WTC11 (cell line): ENCODE results near the gene FGF18. TPM values are rescaled to one million over a fixed set of nuclear protein-coding genes. Genes with fewer than 3 reads are reported as not detected.

Experiments used
- ARID4B ChIP-seq: sonication (generic); formaldehyde crosslinking; IDR thresholded peaks from 2 replicates; pipeline ENCODE4 v1.8.0; 2023; ENCODE audit warnings: missing genetic modification reagents, mild to moderate bottlenecking, borderline replicate concordance
- ATF3 ChIP-seq: sonication (generic); formaldehyde crosslinking; conservative IDR thresholded peaks from 2 replicates; pipeline ENCODE4 v1.8.1; 2022; ENCODE audit warnings: mild to moderate bottlenecking, missing genetic modification reagents
- ETV6 ChIP-seq: sonication (generic); formaldehyde crosslinking; IDR thresholded peaks from 2 replicates; pipeline ENCODE4 v1.8.1; 2022; ENCODE audit warnings: mild to moderate bottlenecking, missing genetic modification reagents
- FOXP1 ChIP-seq: sonication (generic); formaldehyde crosslinking; IDR thresholded peaks from 2 replicates; pipeline ENCODE4 v1.8.0; 2022; ENCODE audit warnings: missing genetic modification reagents, mild to moderate bottlenecking, moderate library complexity, borderline replicate concordance
- GRHL2 ChIP-seq: fragments of 250-450 bp; sonication (Bioruptor Pico); IDR thresholded peaks from 2 replicates; pipeline ENCODE4 v1.8.0; 2022; ENCODE audit warnings: mild to moderate bottlenecking, moderate library complexity; ENCODE audit not compliant: insufficient replicate concordance, severe bottlenecking
- MYBL2 ChIP-seq: sonication (generic); formaldehyde crosslinking; IDR thresholded peaks from 2 replicates; pipeline ENCODE4 v1.8.1; 2023; ENCODE audit warnings: mild to moderate bottlenecking, moderate library complexity, missing genetic modification reagents
- NFE2L1 ChIP-seq: sonication (generic); formaldehyde crosslinking; IDR thresholded peaks from 2 replicates; pipeline ENCODE4 v1.8.1; 2023; ENCODE audit warnings: missing genetic modification reagents
- PRDM15 ChIP-seq: sonication (generic); formaldehyde crosslinking; IDR thresholded peaks from 2 replicates; pipeline ENCODE4 v1.8.0; 2022; ENCODE audit warnings: missing genetic modification reagents
- SP1 ChIP-seq: sonication (generic); formaldehyde crosslinking; conservative IDR thresholded peaks from 2 replicates; pipeline ENCODE4 v1.8.1; 2022; ENCODE audit warnings: missing genetic modification reagents
- TEAD4 ChIP-seq: sonication (generic); formaldehyde crosslinking; IDR thresholded peaks from 2 replicates; pipeline ENCODE4 v1.8.0; 2022; ENCODE audit warnings: mild to moderate bottlenecking, missing genetic modification reagents
- ZNF138 ChIP-seq: sonication (generic); formaldehyde crosslinking; conservative IDR thresholded peaks from 2 replicates; pipeline ENCODE4 v1.8.1; 2022; ENCODE audit warnings: mild to moderate bottlenecking, moderate library complexity, missing genetic modification reagents
- ZNF219 ChIP-seq: sonication (generic); formaldehyde crosslinking; IDR thresholded peaks from 2 replicates; pipeline ENCODE4 v1.8.0; 2023; ENCODE audit warnings: missing genetic modification reagents, mild to moderate bottlenecking, borderline replicate concordance
- ZNF263 ChIP-seq: sonication (generic); formaldehyde crosslinking; IDR thresholded peaks from 2 replicates; pipeline ENCODE4 v1.8.1; 2022; ENCODE audit warnings: low read depth, mild to moderate bottlenecking, moderate library complexity, missing genetic modification reagents
- ZNF317 ChIP-seq: sonication (generic); formaldehyde crosslinking; IDR thresholded peaks from 2 replicates; pipeline ENCODE4 v1.8.1; 2023; ENCODE audit warnings: low read depth, mild to moderate bottlenecking, moderate library complexity, missing genetic modification reagents, borderline replicate concordance
- ZNF512 ChIP-seq: sonication (generic); formaldehyde crosslinking; IDR thresholded peaks from 2 replicates; pipeline ENCODE4 v1.8.1; 2022; ENCODE audit warnings: missing genetic modification reagents, borderline replicate concordance
- ZNF671 ChIP-seq: fragments of 250-450 bp; sonication (Bioruptor Pico); IDR thresholded peaks from 2 replicates; pipeline ENCODE4 v1.8.0; 2021; ENCODE audit warnings: mild to moderate bottlenecking
- total RNA-seq: library from RNA; stranded (reverse); gene quantifications from 3 replicates; pipeline ENCODE4 v1.2.3, GENCODE V29; 2021
- TF ChIP-seq, protein P1 (sequence below): fragments of 200-600 bp; IDR thresholded peaks from 2 replicates; pipeline ENCODE4 v1.8.0; 2022; ENCODE audit warnings: antibody characterized with exemption
- TF ChIP-seq, protein P2 (sequence below): fragments of 250-450 bp; sonication (Bioruptor Pico); IDR thresholded peaks from 2 replicates; pipeline ENCODE4 v1.9.0; 2021; ENCODE audit warnings: mild to moderate bottlenecking
- TF ChIP-seq, protein P3 (sequence below): sonication (generic); formaldehyde crosslinking; IDR thresholded peaks from 2 replicates; pipeline ENCODE4 v1.8.1; 2023; ENCODE audit warnings: mild to moderate bottlenecking, missing genetic modification reagents, moderate library complexity
- TF ChIP-seq, protein P4 (sequence below): sonication (generic); formaldehyde crosslinking; IDR thresholded peaks from 2 replicates; pipeline ENCODE4 v1.8.1; 2023; ENCODE audit warnings: mild to moderate bottlenecking, moderate library complexity, missing genetic modification reagents

Gene FGF18
- total RNA-seq, 1 experiment from 2014 or later: 0.72 TPM

- TF ChIP-seq ARID4B (CRISPR knock-in tag): peak; percentile 43; the same call in 1 of the 2 replicates
- TF ChIP-seq, protein P1, sequence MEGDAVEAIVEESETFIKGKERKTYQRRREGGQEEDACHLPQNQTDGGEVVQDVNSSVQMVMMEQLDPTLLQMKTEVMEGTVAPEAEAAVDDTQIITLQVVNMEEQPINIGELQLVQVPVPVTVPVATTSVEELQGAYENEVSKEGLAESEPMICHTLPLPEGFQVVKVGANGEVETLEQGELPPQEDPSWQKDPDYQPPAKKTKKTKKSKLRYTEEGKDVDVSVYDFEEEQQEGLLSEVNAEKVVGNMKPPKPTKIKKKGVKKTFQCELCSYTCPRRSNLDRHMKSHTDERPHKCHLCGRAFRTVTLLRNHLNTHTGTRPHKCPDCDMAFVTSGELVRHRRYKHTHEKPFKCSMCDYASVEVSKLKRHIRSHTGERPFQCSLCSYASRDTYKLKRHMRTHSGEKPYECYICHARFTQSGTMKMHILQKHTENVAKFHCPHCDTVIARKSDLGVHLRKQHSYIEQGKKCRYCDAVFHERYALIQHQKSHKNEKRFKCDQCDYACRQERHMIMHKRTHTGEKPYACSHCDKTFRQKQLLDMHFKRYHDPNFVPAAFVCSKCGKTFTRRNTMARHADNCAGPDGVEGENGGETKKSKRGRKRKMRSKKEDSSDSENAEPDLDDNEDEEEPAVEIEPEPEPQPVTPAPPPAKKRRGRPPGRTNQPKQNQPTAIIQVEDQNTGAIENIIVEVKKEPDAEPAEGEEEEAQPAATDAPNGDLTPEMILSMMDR: no peak
- no peak for TF ChIP-seq ZNF138 (CRISPR knock-in tag)
- TF ChIP-seq, protein P2, sequence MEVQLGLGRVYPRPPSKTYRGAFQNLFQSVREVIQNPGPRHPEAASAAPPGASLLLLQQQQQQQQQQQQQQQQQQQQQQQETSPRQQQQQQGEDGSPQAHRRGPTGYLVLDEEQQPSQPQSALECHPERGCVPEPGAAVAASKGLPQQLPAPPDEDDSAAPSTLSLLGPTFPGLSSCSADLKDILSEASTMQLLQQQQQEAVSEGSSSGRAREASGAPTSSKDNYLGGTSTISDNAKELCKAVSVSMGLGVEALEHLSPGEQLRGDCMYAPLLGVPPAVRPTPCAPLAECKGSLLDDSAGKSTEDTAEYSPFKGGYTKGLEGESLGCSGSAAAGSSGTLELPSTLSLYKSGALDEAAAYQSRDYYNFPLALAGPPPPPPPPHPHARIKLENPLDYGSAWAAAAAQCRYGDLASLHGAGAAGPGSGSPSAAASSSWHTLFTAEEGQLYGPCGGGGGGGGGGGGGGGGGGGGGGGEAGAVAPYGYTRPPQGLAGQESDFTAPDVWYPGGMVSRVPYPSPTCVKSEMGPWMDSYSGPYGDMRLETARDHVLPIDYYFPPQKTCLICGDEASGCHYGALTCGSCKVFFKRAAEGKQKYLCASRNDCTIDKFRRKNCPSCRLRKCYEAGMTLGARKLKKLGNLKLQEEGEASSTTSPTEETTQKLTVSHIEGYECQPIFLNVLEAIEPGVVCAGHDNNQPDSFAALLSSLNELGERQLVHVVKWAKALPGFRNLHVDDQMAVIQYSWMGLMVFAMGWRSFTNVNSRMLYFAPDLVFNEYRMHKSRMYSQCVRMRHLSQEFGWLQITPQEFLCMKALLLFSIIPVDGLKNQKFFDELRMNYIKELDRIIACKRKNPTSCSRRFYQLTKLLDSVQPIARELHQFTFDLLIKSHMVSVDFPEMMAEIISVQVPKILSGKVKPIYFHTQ: peak; percentile 90
- no peak for TF ChIP-seq ZNF263 (CRISPR knock-in tag)
- TF ChIP-seq, protein P3, sequence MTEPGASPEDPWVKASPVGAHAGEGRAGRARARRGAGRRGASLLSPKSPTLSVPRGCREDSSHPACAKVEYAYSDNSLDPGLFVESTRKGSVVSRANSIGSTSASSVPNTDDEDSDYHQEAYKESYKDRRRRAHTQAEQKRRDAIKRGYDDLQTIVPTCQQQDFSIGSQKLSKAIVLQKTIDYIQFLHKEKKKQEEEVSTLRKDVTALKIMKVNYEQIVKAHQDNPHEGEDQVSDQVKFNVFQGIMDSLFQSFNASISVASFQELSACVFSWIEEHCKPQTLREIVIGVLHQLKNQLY: no peak
- no peak for TF ChIP-seq ETV6
- TF ChIP-seq ZNF512: no peak
- no peak for TF ChIP-seq ZNF317 (CRISPR knock-in tag)
- TF ChIP-seq MYBL2 (CRISPR knock-in tag): no peak
- peak; percentile 61 for TF ChIP-seq ZNF671
- TF ChIP-seq FOXP1: peak; percentile 71; the same call in 1 of the 2 replicates
- no peak for TF ChIP-seq PRDM15 (CRISPR knock-in tag)
- TF ChIP-seq GRHL2 (CRISPR knock-in tag): no peak
- 0 out of 2 replicates have a peak, but pooled peaks have one; percentile 32 for TF ChIP-seq TEAD4 (CRISPR knock-in tag)
- TF ChIP-seq SP1 (CRISPR knock-in tag): no peak; the same call in 1 of the 2 replicates
- TF ChIP-seq, protein P4, sequence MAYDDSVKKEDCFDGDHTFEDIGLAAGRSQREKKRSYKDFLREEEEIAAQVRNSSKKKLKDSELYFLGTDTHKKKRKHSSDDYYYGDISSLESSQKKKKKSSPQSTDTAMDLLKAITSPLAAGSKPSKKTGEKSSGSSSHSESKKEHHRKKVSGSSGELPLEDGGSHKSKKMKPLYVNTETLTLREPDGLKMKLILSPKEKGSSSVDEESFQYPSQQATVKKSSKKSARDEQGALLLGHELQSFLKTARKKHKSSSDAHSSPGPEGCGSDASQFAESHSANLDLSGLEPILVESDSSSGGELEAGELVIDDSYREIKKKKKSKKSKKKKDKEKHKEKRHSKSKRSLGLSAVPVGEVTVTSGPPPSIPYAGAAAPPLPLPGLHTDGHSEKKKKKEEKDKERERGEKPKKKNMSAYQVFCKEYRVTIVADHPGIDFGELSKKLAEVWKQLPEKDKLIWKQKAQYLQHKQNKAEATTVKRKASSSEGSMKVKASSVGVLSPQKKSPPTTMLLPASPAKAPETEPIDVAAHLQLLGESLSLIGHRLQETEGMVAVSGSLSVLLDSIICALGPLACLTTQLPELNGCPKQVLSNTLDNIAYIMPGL (CRISPR knock-in tag): no peak
- no peak for TF ChIP-seq ATF3
- TF ChIP-seq NFE2L1 (CRISPR knock-in tag): no peak
- TF ChIP-seq ZNF219 (CRISPR knock-in tag): no peak
These were observed 31.3 kb upstream of the FGF18 start (continued) for GRCh38 chr5:171387970-171388815.
